Hypothalamus (tissue), 51 donors: ENCODE data around the gene IQCN.
A peak's percentile ranks its signal among the peaks of the same experiment; 100 is the strongest.

Experiments
- DNase-seq, 51 donors: peaks; one replicate each; lab custom pipeline; 2025; lab: John Stamatoyannopoulos, UW

The IQCN gene

GRCh38 chr19:18234194-18234593 lies 40.1 kb downstream of the IQCN start:
- DNase-seq, result no peak

- DNase-seq, result peak in 5 of 51 donors; percentile 4 to 35 (median 19)
Observed at GRCh38 chr19:18233224-18233825, 40.9 kb downstream of the IQCN start.

GRCh38 chr19:18232540-18233223 lies 41.6 kb downstream of the IQCN start:
- peak in 1 of 51 donors; percentile 21 for DNase-seq

- no peak for DNase-seq
Observed at GRCh38 chr19:18231775-18232174, 42.5 kb downstream of the IQCN start.

- peak in 3 of 51 donors; percentile 16 to 41 (median 24) for DNase-seq
Observed at GRCh38 chr19:18230941-18231734, 43.1 kb downstream of the IQCN start.

- no peak for DNase-seq
Observed at GRCh38 chr19:18229915-18230314, 44.3 kb downstream of the IQCN start.

GRCh38 chr19:18229474-18229873 lies 44.8 kb downstream of the IQCN start:
- no peak for DNase-seq

GRCh38 chr19:18227781-18228271 lies 46.4 kb downstream of the IQCN start:
- DNase-seq, result no peak

GRCh38 chr19:18226956-18227780 lies 47.1 kb downstream of the IQCN start:
- no peak for DNase-seq

GRCh38 chr19:18225702-18226468 lies 48.4 kb downstream of the IQCN start, which contains the start of gene PDE4C:
Gene PDE4C (minus strand): TSS chr19:18226438. CDS start chr19:18226415, 23 bp downstream.
- DNase-seq, result no peak

- peak in 1 of 51 donors; percentile 2 for DNase-seq
Observed at GRCh38 chr19:18225355-18225701, 48.9 kb downstream of the IQCN start.

GRCh38 chr19:18224525-18225354 lies 49.5 kb downstream of the IQCN start:
- DNase-seq, result peak; percentile 52 to 94 (median 85)

GRCh38 chr19:18223860-18224524 lies 50.3 kb downstream of the IQCN start:
- DNase-seq, result peak in 13 of 51 donors; percentile 2 to 60 (median 30)

- no peak for DNase-seq
Observed at GRCh38 chr19:18221815-18222725, 52.2 kb downstream of the IQCN start.

GRCh38 chr19:18220632-18221275 lies 53.5 kb downstream of the IQCN start:
- no peak for DNase-seq

- DNase-seq, result no peak
Observed at GRCh38 chr19:18219911-18220631, 54.2 kb downstream of the IQCN start.
